Measurements from ENCODE around the gene NCK2.
A peak's percentile ranks its signal among the peaks of the same experiment; 100 is the strongest.
"Not testable (repeated sequence)": the region's sequence is repeated elsewhere in the genome, so short reads cannot be mapped to it uniquely, and the experiment has no call there.

Gene NCK2

GRCh38 chr2:105756435-105756834 lies 11.7 kb downstream of the NCK2 start:
- DNase-seq (ENCODE audit: low spot score), result no peak

GRCh38 chr2:105756865-105757264 lies 12.2 kb downstream of the NCK2 start:
- DNase-seq (ENCODE audit: low spot score), result not testable (repeated sequence)

DNA sequence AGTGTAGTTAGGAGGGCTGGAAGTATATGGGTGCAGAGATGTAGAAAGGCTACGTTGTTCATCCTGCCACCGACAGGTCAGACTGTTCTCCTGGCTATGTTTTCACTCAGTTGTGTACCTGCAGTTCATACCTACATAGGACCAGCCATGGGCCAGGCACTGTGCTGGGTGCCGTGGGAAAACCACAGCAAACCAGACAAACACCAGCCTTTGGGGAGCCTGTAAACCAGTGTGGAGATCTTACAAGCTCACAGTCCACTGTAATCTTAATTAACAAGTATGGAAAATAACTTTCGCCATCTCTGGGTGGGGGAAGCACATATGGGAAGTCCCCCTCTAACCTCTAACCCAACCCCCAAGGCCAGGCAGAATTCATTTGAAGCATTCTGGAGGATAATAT lies 12.7 kb downstream of the NCK2 start:
- DNase-seq (ENCODE audit: low spot score), result no peak

- DNase-seq (ENCODE audit: low spot score), result no peak
Measured at GRCh38 chr2:105760191-105760590, 15.5 kb downstream of the NCK2 start.

GRCh38 chr2:105760639-105761337 lies 16.1 kb downstream of the NCK2 start:
- DNase-seq (ENCODE audit: low spot score), result no peak

DNA sequence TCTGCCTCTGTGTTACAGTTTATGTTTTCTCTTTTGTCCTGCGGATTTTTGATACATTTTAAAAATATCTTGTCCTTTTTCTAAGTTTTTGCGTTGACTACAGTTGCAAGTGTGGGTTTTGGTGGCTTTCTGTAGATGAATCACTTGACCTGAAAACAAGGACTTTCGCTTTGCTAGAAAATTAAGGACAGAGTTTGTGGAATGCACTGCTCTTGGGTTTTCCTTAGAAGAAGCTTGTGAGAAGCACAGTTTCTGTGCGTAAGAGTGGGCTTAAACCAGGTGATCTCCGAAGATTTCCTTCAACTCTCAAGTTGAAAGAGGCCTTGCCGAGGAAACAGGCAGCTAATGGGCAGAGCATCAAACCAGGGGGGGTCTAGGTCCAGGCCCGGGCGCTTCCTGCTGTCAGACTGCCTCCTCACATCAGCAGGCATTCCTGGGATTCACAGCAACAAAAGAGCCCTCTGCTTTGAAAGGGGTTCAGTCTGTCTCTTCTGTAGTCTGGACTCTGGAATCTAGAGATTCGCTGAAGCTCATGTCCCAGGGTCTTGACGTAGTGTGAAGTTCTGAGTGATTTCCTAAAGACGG lies 17.3 kb downstream of the NCK2 start:
- peak; percentile 66 for DNase-seq (ENCODE audit: low spot score)

DNA sequence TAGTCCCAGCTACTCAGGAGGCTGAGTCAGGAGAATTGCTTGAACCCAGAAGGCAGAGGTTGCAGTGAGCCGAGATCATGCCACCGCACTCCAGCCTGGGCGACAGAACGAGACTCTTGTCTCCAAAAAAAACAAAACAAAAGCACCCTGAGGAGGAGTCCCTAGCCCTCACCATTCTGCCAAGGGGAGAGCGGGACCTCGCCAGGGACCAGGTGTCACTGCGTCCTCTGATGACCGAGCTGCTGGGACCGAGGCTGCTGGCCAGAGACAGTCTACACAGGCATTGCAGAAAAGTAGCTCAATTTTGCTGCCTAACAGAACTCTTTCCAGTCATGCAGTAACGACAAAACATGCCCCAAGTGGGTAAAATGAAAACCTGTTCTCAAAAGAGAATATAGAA lies 18.4 kb downstream of the NCK2 start:
- no peak for DNase-seq (ENCODE audit: low spot score)

GRCh38 chr2:105764059-105764458 lies 19.3 kb downstream of the NCK2 start:
- no peak for DNase-seq (ENCODE audit: low spot score)

- DNase-seq (ENCODE audit: low spot score), result no peak
Measured at GRCh38 chr2:105765415-105766299, 20.9 kb downstream of the NCK2 start.

DNA sequence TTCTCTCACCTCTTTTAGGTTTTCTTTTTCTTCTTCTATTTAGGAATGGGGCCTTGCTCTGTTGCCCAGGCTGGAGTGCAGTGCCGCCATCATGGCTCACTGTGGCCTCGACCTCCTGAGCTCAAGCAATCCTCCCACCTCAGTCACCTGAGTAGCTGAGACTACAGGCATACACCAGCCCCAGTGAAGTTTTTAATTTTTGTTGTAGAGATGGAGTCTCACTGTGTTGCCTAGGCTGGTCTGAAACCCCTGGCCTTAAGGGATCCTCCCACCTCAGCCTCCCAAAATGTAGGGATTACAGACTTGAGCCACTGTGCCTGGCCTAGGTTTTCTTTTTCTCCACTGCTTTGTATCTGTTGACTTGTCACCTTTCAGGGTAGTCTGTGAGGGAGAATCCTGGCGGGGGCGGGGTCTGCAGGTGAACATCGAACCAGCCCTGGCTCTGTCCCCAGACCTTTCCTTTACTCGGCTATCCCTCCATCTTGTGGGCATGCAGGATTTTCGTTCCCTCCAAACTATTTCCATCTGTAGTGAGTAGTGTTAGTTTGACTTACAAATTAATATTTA lies 21.7 kb downstream of the NCK2 start:
- DNase-seq (ENCODE audit: low spot score), result no peak

DNA sequence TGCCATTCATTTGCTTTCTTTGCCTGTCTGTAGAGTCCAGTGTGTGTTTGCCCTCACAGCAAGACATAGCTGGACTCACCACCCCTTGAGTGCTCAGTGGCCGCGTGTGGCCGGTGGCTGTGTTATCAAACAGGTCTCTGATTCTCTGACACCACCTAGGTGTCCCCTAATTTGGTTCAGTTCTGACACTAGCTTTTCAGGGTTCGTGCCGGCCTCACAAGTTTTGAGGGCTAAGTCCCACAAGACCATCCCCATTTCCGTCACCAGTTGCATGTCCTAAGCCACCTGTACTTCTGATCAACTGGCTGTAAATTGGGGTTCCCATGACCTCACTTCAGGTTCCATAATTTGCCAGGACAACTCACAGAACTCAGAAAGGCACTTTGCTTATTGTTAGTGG lies 23.5 kb downstream of the NCK2 start:
- DNase-seq (ENCODE audit: low spot score), result no peak

- no peak for DNase-seq (ENCODE audit: low spot score)
Measured at GRCh38 chr2:105768961-105769452, 24.3 kb downstream of the NCK2 start.

DNA sequence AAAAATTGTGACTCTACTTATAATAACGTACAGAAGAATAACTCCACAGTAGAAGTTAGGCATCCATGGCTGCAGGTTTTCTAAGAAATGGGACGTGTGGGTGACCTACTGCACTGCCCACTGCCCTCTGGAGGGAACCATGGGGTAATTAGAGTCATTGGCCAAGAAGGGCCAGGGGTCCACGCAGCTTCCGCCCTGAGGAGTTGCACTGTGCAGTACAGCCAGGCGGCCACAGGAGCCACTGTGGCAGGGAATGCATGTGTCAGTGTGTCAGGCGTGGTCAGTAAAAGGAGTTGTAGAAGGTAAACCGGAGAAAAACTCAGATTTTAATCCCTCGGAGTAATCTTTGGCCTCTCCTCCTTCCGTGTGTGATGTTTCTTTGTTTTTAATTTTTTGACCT lies 24.8 kb downstream of the NCK2 start:
- peak; percentile 56 for DNase-seq (ENCODE audit: low spot score)

GRCh38 chr2:105770149-105770548 lies 25.4 kb downstream of the NCK2 start:
- no peak for DNase-seq (ENCODE audit: low spot score)

- DNase-seq (ENCODE audit: low spot score), result not testable (repeated sequence)
Measured at GRCh38 chr2:105771291-105771690, 26.6 kb downstream of the NCK2 start.

GRCh38 chr2:105771836-105772235 lies 27.1 kb downstream of the NCK2 start:
- no peak for DNase-seq (ENCODE audit: low spot score)

DNA sequence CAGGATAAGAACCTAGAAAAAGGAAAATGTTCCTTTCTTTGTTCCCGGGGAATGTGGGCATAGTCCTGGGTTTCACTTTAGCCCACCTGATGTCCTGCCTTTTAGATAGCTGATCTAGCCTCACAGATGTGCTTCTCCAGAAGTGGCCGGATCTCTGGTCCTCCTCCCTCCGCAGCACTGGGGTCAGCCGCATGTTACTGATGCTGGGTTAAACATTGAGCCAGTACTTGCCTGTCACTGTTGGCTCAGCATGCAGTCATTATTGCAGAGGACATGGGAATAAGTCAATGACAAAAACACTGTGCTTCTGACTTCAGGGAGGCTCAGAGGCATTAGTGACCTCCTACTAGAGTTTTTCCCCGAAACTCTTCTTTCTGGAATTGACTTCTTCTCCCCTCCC lies 27.6 kb downstream of the NCK2 start:
- no peak for DNase-seq (ENCODE audit: low spot score)

DNA sequence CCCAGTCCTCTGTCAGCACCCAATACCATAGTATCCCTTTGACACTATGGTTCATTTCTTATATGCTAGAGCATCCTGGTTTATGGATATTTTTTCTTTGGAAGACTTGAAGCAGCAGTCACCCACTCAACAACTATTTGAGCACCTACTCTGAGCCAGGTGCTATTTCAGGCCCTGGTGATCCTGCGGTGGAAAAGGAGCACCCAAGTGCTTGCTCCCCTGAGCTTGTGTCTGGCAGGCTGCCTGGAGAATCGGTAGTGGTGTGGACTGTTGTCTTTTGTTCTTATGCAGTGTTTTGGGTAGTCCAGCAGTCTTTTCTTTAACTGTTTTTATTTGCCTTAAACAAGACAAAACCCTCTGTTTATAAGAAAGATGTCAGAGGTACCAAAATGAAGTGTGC lies 28.9 kb downstream of the NCK2 start:
- DNase-seq (ENCODE audit: low spot score), result no peak

GRCh38 chr2:105774781-105775337 lies 30.1 kb downstream of the NCK2 start:
- DNase-seq (ENCODE audit: low spot score), result no peak

DNA sequence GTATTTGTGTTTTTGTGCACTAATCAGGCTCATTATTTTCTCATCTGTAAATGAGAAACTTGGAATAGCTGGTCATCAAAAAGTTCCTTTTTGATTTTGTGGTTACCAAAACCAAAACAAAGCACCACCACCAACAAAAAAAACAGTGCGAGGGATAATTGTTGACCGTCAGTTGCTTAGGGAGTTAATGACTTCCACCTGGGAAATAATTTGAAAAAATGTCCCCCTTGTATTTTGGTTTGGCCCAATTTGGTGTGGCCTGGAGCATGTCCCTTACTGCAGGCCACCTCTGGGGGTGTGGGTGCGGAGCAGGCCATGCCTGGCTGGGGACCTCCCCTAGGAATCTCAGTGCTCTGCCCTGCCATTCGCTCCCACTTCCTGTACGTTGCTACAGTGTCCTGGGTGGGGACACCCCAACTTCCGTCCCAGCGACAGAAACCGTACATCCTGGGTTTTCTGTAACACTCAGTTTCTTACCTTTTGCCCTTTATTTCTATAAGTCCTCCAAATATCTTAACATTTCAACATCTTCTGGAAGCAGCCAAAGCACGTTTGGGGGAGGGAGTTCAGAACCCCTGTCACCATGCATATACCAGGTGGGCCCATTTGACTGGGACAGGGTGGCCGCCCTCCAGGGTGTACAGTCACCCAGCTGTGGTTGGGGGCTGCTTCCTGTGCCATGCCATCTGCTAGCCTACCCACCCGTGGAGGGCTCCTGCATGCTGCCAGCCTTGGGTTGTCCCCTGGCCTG lies 31.3 kb downstream of the NCK2 start:
- no peak for DNase-seq (ENCODE audit: low spot score)

GRCh38 chr2:105776560-105776928 lies 31.8 kb downstream of the NCK2 start:
- DNase-seq (ENCODE audit: low spot score), result no peak

All from ecto neural progenitor cell (in vitro differentiated cells).